ENCODE results near the gene AP3S2.
"Not testable (repeated sequence)": the region's sequence is repeated elsewhere in the genome, so short reads cannot be mapped to it uniquely, and the experiment has no call there.

AP3S2 gene

DNA sequence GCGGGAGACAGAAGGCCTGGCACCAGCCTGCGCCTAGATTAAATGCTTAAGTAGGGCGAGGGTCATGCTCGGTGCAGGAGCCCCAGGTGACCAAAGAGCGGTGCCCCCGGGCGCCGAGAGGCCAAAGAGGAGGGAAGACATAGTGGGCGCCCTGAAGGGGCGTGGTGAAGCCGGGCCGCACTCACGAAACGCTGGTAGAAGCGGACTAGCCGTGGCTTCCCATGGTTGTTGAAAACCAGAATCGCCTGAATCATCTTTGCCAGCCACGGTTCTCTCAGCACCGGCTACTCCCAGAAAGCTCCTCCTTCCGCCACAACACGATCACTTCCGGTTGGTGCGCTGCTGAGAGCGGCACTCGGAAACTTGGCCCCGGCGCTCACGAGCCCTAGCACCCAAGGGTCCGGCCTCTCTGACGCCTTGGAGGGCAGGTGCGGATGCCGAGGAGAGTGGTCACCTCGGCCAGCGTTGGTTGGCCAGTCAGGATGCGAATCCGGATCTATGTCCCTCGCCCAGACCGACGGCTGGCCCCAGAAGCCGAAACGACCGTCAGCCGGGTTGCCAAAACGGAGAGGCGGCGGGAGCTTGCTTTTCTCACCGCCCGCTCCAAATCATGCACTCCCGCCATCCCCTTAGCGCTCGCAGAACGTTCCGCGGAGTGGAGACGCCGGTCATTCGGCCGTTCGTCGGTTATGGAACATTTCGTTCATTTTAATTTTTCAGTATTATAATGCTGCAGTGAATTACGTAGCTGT, at the start of gene AP3S2:
Gene AP3S2 (minus strand): TSS at position 299 of the 752 bp plus-strand sequence. CDS start 45 bp downstream, at position 254.
- DNase-seq (ENCODE audit: insufficient read length, low spot score) (peak; percentile 84), FAIRE-seq (peak; percentile 73)

DNA sequence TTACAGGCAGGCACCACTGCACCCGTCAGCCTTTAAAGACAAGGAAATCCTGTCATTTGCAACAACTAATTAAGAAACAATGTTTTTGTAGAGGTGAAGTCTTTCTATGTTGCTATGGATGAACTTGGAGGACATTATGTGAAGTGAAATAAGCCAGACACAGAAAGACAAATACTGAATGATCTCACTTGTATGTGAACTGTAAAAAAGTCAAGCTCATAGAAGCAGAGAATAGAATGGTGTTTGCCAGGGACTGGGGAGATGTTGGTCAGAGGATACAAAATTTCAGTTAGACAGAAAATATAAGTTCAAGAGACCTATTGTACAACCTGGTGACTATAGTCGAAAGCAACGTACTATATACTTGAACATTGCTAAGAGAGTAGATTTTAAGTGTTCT, 46.1 kb upstream of the AP3S2 start:
- no peak for FAIRE-seq

DNA sequence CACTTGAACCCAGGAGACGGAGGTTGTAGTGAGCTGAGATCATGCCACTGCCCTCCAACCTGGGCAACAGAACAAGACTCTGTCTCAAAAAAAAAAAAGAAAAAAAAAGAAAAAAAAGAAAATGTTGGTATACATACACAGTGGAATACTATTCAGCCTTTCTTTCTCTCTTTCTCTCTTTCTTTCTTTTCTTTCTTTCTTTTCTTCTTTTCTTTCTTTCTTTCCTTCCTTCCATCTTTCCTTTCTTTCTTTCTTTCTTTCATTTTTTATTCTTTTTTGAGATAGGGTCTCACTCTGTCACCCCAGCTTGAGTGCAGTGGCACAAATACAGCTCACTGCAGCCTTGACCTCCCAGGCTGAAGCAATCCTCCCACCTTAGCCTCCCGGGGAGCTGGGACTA, 45.6 kb upstream of the AP3S2 start:
- FAIRE-seq; DNase-seq (ENCODE audit: insufficient read length, low spot score): not testable (repeated sequence)

More for the DNA sequence above, 46.1 kb upstream of the AP3S2 start:
- no peak for DNase-seq (ENCODE audit: insufficient read length, low spot score)

DNA sequence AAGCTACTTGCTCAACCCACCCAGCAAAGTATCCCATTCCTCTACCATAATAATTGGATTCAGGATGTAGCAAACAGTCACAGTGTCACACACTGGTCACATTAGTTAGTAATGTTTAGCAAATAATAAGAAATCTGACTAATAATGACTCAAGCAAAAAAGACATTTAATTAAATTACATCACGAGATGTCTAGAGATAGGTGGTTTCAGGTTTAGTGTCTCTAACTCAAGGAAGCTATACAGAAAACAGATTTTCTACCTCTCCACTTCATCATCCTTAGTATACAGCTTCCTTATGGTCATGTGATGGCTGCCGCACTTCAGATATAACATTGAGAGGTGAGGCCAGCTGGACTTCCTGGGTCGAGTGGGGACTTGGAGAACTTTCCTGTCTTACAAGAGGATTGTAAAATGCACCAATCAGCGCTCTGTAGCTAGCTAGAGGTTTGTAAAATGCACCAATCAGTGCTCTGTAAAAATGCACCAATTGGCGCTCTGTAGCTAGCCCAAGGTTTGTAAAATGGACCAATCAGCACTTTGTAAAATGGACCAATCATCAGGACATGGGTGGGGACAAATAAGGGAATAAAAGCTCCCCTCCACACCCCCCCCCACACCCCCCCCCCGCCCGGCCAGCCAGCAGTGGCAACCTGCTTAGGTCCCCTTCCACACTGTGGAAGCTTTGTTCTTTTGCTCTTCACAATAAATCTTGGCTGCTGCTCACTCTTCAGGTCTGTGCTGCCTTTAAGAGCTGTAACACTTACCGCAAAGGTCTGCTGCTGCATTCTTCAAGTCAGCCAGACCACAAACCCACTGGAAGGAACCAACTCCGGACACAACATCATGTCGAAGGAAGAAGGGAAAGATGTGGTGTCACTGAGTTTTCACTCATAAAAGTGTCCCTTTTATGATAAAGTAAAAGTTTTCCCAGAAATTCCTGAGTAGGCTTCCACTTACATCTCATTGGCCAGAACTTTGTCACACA, 43.9 kb upstream of the AP3S2 start:
- FAIRE-seq, result no peak
- no peak for DNase-seq (ENCODE audit: insufficient read length, low spot score)

DNA sequence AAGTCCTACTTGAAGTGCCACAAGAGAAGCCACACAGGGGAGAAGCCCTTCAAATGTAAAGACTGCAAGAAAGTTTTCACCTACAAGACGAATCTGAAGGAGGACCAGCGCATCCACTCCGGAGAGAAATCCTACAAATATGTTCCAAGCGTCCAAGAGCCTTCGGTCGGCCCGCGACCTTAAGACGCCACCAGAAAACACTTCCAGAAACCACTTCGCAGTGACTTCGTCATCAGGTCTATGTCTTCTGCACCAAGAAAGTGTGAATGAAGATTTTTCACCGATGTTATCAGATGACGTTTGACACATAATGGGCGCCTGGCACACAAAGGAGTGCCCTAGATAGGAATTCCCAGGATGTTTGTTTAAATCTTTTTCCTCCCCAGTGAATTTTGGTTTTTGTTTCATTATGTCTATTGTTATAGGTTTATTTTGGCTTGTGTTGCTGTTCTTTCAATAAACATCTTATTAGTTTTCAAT, 43.0 kb upstream of the AP3S2 start:
- no peak for DNase-seq (ENCODE audit: insufficient read length, low spot score)
- no peak for FAIRE-seq

DNA sequence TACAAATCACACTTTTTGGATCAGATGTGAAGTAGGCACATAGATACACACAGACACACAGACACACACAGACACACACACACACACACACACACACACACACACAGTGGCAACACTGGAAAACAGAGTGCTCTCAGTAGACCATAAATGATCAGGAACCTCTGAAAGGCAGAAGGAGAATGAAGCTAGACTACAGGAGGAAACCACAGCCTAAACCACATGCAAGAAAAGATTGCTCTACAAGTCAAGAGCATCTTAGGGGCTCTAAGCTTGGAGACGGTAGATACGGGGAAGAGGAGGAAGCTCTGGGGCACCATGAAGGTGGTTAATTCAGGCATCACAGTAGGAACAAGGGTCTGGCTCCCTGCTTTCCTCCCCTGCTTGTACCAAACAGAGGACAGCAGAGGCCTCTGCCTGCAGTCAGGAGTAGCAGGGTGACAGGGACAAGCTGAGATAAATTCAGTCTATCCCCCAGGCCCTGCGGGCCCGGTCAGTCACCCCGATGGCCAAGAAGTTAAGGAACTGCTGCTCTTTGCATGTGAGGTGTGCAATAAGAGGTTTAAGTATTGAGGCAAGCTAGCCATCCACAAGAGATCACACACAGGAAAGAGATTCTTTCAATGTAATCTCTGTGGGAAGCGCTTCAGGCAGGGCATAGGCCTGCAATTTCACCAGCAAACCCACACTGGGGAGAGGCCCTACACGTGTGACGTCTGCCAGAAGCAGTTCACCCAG, 42.4 kb upstream of the AP3S2 start:
- DNase-seq (ENCODE audit: insufficient read length, low spot score), result no peak
- FAIRE-seq, result no peak

DNA sequence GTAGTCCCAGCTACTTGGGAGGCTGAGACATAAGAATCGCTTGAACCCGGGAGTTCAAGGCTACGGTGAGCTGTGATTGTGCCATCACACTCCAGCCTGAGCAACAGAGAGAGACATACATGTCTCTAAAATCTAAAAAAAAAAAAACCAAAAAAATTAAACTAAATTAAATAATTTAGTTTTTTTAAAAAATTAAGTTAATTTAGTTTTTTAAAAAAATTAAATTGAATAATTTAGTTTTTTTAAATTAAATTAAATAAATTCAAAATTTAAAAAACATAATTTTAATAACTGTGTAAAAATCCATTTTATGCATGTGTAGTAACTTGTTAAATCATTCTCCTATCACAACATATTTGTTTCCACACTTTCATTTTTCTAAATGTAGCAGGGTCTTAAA, 39.1 kb upstream of the AP3S2 start:
- FAIRE-seq (no peak), DNase-seq (ENCODE audit: insufficient read length, low spot score) (no peak)

DNA sequence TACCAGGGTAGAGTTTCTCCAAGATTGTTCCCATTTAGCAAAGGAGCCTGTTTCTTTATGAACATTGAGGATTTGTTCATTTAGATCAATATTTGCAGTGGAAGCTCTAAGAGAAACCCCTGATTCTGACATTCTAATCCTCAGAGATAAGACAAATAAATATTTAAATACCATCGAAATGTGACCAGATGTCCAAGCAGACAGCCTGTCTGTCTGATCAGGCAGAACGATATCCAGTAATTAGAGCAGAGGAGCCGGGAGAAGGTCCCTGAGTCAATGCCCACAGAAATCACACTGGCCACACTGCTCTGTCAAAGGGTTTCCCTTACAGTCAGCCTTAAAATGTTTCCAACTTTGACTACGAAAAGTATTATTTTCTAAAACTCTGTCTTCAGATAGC, 34.6 kb upstream of the AP3S2 start:
- no peak for DNase-seq (ENCODE audit: insufficient read length, low spot score)
- no peak for FAIRE-seq

DNA sequence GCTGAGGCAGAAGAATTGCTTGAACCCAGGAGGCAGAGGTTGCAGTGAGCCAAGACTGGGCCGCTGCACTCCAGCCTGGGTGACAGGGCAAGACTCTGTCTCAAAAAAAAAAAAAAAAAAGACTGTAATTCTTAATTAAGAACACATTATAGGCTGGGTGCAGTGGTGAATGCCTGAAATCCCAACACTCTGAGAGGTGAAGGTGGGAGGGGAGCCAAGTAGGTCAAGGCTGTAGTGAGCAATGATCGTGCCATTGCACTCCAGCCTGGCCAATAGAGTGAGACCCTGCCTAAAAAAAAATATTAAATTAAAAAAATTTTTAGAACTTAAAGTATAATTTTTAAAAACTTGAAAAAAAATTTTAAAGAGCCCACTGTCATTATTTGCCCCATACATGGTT, 32.4 kb upstream of the AP3S2 start:
- no peak for FAIRE-seq
- DNase-seq (ENCODE audit: insufficient read length, low spot score), result no peak

DNA sequence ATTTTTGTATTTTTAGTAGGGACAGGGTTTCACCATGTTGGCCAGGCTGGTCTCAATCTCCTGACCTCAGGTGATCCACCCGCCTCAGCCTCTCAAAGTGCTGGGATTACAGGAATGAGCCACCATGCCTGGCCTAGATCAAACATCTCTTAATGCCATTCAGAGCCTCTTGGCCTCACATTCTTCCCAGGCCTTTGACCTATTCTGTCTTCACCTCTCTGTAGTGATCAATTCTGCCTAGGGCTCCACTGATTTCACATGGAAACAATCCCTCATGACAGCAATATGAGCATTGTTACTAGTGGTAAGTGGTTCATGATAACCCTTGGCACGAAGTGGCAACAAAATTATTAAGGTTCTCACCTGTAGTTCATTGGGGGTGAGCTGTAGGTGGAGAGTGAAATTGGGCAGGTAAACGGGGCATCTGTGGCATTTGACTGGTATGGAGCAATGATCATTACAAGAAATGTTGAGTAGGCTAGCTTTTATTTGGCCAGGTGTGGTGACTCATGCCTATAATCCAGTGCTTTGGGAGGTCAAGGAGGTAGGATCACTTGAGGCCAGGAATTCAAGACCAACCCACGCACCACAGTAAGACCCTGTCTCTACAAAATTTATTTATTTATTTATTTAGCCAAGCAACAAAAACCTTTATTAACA, 23.8 kb upstream of the AP3S2 start:
- FAIRE-seq, result no peak
- no peak for DNase-seq (ENCODE audit: insufficient read length, low spot score)

DNA sequence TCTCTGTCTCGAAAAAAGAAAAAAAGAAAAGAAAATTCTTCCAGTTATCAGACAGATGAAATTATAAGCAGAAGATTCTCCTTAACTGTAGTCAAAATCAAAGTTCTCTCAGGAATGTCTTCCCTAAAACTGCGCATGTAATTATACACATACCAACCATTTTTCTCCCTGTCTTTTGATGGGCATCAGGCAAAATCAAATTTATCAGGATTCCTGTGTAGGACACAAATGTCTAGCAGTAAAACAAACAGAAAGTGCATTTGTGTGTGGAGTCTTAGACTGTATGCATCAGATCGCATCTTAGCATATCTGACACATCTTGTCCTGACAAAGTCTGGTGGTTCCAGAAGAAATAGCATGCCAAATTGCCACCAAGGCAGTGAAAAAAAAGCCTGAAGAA, 22.9 kb upstream of the AP3S2 start:
- FAIRE-seq (no peak), DNase-seq (ENCODE audit: insufficient read length, low spot score) (no peak)

DNA sequence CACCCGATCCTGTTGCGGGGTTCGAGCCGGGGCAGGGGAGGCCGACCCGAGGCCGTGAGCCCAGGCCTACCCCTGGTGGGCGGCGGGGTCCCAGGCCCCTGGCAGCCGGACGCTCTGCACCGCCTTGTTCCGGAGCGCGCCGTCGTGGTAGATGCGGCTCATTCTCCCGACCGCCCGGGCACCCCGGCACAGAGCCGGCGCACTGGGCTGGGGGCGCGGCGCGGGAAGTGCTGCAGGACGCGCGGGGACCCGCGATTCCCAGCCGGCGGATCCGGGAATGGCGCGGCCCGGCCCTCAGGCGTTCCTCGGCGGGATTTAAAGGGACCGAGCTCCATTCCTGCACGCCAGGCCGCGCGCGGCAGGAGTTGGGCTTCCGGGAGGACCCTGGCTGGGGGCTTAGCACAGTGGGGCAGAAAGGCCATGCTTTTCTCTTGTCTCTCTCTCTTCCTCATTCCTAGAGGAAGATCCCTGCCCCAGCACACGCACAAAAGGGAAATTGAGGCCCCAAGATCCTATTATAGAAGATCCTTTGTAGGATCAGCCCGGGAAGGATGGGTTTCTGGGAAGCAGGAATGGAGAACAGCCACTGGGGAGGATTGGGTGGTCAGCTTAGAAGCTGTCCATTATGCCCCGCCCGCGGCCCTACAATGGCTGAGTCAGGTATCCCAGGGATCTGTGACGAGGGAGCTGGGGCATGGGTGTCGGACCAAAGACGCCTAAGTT, 19.0 kb upstream of the AP3S2 start, which contains the start of gene ARPIN:
Gene ARPIN (minus strand): TSS at position 279 of the 723 bp plus-strand sequence. CDS start 117 bp downstream, at position 162.
- DNase-seq (ENCODE audit: insufficient read length, low spot score) (peak; percentile 57), FAIRE-seq (no peak)

DNA sequence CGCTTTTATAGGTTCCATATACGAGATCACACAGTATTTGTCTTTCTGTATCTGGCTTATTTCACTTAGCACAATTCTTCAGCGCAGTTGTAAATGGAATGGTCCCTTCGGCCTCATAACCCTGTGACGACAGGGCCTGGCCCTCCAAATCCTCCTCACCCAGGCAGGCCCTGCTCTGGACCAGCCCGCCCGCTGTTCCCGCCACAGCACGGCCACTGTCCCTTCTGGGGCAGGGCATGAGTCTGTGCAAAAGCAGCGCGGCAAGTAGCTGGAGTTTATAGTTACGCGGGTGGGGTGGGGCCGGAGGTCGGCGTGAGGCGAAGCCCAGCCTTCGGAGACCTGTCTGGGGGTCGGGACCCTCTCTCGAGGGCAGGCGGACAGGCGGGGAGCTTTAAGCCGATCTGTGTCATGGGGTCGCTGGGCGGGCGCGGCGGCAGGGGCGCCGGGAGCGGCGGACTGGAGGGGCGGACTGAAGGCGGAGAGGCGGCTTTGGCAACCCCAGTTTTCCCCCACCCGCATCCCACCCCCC, 18.4 kb upstream of the AP3S2 start:
- FAIRE-seq, result no peak
- peak; percentile 41 for DNase-seq (ENCODE audit: insufficient read length, low spot score)

DNA sequence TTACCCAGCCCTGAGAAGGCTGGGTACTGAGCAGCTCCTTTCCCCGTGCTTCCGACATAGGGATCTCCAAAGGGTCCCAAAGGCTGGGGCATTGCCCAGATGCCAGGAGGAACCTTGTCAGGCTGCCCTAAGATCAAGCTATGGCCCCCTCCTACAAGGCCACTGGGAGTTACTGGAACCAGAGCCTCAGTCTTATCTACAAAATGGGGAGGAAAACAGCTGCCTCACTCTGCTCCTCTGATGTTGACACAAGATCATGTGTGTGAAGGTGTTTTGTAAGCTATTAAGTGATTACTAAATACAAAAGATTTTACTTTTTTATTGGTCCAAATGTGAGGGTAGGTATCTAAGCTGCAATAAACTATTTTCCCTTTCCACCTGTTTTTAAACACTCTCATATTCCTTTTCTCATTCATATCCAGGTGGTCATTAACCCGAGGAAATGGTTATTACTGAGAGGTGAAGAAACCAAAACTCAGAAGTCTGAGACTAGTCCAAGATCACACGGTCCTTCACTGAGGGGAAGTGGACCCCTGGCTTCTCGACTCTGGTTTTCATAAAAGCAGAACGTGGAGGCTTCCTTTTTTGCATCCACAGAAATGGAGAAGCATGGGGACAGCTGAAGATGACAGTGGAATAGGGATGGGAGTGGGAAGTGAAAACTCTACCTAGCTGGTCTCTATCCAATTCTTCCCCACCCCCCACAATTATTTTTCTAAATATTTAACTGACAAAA, 17.3 kb upstream of the AP3S2 start:
- DNase-seq (ENCODE audit: insufficient read length, low spot score) (no peak), FAIRE-seq (no peak)

DNA sequence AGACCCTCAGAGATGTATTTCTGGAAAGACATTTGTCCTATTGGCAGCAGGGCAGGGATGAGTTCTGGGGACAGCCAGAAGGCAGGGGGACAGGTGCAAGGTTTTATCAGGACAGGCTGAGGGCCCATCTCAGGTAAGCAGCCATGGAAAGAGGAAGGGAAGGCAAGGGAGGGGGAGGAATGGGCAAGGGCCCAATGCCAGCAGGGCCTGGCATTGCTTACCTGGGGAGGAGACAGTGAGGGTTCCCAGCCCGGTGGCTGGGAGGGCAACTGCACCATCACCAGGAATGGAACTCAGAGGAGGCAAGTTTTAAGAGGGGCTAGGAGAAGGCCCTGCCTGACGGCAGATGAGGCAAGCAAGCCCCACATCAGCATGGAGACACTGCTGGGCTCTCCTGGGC, 15.8 kb upstream of the AP3S2 start:
- DNase-seq (ENCODE audit: insufficient read length, low spot score), result no peak
- FAIRE-seq, result no peak

DNA sequence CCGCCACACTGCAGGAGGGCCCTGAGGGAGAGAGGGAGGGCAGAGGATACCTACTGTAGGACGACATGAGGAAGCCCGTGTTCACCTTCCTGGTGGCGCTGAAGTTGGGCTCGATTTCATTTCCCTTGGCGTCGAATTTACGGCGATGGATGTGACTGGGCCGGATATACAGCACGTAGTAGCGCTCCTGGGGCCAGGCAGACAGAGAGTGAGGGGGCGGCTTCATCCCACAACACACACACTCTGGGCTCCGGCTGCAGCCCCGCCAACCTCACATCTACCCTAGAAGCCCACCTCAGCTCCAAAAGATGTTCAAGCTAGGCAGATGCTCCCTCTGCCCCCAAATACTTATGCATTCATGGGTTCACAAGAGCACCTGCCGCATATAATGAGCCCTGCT, 14.4 kb upstream of the AP3S2 start:
- FAIRE-seq (no peak), DNase-seq (ENCODE audit: insufficient read length, low spot score) (no peak)

DNA sequence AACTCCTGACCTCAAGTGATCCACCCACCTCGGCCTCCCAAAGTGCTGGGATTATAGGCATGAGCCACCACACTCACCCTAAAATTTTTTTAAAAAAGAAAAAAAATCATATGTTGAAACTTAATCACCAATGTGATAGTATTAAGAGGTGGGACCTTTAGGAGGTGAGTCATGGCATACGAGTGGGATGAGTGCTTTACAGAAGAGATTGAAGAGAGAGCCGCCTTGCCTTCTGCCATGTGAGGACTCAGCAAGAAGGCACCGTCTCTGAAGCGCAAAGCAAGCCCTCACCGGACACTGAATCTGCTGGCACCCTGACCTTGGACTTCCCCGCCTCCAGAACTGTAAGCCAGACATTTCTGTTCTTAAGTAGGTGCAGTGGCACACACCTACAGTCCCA, 13.5 kb upstream of the AP3S2 start:
- DNase-seq (ENCODE audit: insufficient read length, low spot score), result no peak
- FAIRE-seq, result no peak

DNA sequence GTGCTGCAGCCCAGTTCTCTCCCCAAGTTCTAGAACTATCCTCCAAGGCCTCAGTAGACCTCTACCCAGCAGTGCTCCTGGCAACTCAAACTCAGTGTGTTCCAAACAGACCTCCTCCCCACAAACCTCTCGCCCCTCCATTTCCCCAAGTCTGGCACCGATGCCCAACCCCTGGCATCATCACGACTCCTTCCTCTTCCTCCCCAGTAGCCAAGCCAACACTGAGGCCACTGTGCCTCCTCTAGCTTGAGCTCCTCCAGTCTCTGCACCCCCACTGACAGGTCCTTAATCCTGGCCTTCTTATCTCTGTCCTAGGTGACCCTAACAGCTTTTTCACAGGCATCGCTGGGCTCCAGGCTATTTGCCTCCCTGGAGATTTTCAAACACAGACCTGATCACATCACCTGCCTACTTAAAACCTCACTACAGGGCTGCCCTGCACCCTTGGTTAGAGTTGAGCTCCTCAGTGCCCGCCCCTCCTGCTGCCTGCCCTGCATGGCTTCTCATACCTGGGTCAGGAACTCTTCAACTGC, 12.1 kb upstream of the AP3S2 start:
- DNase-seq (ENCODE audit: insufficient read length, low spot score) (no peak), FAIRE-seq (no peak)
